Stimulated activated CD8-positive, alpha-beta memory T cell treated with anti-CD3 and anti-CD28 coated beads, Interleukin-15, amount 100 ng/mL, for 24 hours (primary cell): ENCODE data around the gene GPATCH3.
"Not testable (repeated sequence)": the region's sequence is repeated elsewhere in the genome, so short reads cannot be mapped to it uniquely, and the experiment has no call there.

Experiments used
- DNase-seq: peaks from one replicate; pipeline ENCODE4 v3.0.0-alpha.2; 2020; ENCODE audit warnings: low read depth

Gene GPATCH3, protein sequence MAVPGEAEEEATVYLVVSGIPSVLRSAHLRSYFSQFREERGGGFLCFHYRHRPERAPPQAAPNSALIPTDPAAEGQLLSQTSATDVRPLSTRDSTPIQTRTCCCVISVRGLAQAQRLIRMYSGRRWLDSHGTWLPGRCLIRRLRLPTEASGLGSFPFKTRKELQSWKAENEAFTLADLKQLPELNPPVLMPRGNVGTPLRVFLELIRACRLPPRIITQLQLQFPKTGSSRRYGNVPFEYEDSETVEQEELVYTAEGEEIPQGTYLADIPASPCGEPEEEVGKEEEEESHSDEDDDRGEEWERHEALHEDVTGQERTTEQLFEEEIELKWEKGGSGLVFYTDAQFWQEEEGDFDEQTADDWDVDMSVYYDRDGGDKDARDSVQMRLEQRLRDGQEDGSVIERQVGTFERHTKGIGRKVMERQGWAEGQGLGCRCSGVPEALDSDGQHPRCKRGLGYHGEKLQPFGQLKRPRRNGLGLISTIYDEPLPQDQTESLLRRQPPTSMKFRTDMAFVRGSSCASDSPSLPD

DNA sequence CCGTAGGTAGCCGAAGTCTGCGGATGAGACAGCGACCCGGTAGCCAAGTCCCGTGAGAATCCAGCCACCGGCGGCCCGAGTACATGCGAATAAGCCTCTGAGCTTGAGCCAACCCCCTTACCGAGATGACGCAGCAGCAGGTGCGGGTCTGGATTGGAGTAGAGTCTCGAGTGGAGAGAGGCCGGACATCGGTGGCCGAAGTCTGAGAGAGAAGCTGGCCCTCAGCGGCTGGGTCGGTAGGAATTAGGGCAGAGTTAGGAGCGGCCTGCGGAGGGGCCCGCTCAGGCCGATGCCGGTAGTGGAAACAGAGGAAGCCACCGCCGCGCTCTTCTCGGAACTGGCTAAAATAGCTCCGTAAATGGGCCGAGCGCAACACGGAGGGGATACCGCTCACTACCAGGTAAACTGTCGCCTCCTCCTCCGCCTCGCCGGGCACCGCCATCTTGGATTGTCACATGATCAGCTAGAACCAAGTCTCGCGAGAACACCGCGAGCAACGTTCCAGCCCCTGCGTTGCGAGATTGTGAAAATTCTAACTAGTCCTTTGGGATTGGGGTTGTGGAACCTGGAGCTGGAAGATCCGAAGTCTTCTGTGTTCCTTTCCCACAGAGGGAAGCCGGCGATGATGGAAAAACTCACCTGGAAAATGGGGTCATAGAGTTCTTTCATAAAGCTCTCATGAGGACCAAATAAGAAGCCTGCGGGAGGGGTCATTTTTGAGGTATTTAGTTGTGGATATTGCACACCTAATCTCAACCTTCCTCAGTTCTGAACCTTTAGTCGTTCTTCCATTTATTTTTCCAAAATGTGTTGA lies at the start of gene GPATCH3:
Gene GPATCH3 (minus strand): TSS at position 467 of the 814 bp plus-strand sequence. CDS start 25 bp downstream, at position 442.
- DNase-seq = peak; percentile 68

DNA sequence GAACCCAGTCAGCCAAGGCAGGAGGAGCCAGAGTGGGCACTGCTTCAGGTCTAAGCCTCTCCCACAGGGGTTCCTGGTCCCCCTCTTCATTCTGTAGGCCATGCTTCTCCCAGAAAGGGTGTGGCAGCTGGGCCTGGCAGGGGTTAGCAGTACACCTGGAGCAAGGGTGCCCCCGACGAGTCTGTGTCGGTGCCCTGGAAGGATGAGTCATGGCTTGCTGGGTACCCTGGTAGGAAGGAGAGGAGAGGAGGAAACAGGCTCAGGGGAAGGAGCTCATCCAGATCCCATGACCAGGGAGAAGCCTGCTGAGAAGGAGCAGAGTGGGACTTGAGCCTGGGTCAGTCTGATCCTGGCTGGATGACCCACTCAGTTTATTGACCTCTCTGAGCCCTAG lies 49.7 kb upstream of the GPATCH3 start:
- no peak for DNase-seq

DNA sequence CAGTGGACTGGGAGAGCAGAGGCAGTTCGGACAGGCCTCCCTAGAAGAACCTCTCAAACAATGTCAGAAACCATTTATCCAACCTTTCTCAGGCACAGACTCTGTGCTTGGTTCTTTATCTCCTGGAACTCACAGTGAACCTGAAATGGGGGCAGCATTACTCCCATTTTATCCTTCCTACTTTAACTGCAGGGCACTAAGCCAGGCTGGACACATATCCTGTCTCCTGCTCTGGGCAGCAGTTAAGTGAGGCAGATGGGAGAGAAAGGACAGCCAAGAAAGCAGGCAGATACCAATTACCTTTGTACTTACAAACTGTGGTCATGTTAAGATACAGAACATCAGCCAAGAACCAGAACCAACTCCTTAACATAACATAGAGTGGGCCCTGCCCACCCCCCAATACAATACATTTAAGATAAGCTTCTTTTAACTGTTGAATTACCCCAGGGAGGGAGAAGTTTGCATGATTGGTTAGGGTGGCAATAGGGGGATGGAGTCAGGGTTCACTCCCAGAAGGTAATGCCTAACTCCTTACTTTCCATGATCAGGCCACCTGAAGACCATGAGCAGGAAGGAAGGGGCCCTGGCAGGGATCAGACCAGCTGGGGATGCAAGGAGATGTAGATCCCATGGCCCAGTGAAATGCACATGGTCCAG lies 49.1 kb upstream of the GPATCH3 start:
- DNase-seq = no peak

DNA sequence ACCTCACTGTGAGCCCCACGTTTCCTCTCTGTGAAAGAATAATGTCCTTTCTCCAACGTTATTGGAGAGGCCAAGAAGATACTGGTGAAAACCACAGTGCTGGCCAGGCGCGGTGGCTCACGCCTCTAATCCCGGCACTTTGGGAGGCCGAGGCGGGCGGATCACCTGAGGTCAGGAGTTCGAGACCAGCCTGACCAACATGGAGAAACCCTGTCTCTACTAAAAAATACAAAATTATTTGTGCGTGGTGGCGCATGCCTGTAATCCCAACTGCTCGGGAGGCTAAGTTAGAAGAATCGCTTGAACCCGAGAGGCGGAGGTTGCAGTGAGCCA lies 48.4 kb upstream of the GPATCH3 start:
- not testable (repeated sequence) for DNase-seq

DNA sequence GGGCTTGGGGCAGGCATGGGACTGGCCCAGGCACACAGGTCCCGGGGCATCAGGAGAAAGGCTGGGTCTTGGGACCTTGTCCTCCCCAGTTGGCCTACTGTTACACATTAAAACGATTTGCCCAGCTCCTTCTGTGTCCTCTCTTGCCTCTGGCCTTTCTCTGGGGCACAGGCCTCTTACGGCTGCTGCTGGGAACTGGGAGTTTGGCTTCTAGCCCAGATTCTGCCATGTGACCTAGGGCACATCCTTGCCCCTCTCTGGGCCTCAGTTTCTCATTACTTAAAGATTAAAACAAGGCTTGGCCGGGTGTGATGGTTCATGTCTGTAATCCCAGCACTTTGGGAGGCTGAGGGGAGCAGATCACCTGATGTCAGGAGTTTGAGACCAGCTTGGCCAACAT lies 46.0 kb upstream of the GPATCH3 start:
- no peak for DNase-seq

DNA sequence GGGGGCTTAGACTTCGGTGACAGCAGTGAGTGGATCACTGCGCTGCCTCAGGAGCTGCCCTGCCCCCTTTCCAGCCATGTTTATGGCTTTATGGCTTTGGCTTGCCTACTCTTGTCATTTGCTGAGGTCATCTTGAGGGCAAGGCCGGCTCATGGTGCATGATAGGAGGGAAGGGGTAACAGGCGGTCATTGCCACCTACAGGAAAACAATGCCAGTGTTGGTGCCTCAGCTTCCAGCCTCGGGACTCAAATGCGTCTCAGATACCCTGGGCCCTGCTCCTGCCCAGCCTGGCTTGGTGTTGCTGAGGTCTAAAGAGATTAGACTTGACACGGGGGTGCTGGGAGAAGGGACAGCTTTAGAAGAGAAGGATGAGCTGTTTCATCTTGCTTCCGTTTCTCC lies 45.5 kb upstream of the GPATCH3 start:
- DNase-seq = no peak

DNA sequence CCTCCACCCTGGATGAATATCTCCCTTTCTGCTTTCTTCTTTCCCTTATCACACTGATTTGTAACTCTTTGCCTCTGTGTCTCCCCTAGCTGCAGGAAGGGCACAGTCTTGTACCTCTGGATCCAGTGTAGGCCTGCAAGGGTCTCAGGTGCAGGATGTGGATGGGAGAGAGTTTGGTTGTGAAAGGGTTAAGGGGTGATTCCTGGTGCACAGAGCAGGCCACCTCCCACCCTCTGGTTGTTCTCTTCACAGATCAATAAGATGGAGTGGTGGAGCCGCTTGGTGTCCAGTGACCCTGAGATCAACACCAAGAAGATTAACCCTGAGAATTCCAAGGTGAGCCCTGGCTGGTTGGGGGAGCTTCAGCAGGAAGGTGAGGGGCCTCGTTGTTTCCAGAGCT lies 44.9 kb upstream of the GPATCH3 start:
- DNase-seq = no peak

DNA sequence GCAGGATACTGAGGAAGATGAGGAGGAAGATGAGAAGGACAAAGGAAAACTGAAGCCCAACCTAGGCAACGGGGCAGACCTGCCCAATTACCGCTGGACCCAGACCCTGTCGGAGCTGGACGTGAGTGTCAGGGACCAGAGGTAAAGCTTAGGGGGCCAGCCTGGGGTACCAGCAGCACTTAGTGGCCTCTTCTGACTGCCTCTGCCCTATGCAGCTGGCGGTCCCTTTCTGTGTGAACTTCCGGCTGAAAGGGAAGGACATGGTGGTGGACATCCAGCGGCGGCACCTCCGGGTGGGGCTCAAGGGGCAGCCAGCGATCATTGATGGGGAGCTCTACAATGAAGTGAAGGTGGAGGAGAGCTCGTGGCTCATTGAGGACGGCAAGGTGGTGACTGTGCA lies 42.4 kb upstream of the GPATCH3 start:
- DNase-seq = no peak

DNA sequence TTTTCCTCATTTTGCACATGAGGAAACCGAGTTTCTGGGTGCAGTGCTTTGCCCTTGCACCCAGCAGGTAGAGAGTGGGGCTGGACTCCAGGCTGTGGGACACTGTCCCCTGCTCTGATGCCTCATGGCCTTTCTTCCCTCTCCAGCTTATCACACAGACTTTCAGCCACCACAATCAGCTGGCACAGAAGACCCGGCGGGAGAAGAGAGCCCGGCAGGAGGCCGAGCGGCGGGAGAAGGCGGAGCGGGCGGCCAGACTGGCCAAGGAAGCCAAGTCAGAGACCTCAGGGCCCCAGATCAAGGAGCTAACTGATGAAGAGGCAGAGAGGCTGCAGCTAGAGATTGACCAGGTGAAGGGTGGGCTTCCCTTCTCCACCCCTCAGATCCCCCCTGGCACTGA lies 41.0 kb upstream of the GPATCH3 start:
- DNase-seq = no peak

DNA sequence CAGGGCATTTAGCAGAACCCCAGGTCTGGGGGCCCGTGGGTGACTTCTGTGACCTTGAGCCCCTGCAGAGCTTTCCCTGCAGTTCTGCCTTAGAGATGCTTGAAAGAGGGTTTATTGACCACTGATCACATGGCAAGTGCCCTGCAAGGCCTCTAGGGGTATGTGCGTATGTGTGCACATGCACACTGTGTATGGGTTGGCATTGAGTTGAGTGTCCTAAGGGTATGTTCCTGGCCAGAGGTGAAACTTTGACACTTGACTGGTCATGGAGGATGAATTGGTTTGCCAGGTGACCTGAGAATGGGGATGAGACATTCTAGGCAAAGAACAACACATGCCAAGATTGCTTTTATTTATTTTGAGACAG lies 38.4 kb upstream of the GPATCH3 start:
- DNase-seq = no peak

DNA sequence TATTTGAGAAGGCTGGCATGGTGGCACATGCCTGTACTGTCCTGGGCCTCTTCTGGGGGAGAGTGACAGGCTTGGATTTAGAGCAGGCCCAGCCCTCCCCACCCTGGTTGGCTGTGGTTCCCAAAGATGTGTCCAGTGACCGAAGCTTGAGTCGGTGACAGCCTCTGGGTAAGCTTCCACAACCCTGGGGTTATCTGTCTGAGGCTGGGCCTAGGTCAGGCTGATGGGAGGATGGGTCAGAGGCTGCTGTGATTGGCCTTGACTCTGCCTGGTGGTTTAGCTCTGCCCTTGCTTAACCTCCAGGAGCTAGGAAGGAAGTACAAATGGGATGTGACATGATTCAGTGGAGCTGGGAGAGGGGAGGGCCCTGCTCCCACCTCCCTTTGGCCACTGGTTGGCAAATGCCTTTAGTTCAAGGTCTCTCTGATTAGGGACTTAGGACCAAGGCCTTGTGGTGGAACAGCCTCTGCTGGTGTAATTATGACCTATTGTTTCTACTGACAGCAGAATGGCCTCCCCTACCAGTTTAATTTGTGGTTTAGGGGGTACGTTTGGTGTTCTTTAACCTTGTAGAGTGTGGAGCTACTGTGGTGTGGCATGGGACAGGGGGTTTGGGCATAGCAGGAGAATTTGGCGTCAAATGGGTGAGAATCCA lies 37.9 kb upstream of the GPATCH3 start:
- DNase-seq = no peak

DNA sequence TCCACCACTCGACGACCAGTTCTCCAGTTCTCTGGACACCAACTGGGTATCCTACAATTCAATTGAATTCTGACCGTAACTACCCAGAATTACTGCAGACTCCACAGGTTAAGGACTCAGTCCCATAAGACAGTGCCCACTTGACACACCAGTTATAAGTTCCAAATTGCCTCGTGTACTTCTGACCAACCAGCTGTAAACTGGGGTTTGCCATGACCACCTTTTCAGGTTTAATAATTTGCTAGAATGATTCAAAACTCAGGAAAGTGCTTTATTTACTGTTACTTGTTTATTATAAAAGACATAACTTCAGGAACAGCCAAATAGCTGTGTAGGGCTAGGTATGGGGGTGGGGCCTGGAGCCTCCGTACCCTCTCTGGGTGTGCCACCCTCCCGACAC lies 36.6 kb upstream of the GPATCH3 start:
- DNase-seq = no peak

DNA sequence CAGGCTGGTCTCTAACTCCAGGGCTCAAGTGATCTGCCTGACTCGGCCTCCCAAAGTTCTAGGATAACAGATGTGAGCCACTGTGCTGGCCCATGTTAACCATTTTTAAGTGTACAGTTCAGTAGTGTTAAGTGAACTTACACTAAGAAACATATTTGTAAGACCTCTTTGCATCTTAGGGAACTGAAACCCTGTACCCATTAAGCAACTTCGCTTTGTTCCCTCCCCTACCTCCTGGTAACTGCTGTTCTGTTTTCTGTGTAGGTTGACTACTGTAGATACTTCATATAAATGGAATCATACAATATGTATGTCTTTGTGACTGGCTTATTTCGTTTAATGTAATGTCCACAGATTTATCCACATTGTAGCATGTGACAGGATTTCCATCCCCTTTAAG lies 32.3 kb upstream of the GPATCH3 start:
- no peak for DNase-seq

DNA sequence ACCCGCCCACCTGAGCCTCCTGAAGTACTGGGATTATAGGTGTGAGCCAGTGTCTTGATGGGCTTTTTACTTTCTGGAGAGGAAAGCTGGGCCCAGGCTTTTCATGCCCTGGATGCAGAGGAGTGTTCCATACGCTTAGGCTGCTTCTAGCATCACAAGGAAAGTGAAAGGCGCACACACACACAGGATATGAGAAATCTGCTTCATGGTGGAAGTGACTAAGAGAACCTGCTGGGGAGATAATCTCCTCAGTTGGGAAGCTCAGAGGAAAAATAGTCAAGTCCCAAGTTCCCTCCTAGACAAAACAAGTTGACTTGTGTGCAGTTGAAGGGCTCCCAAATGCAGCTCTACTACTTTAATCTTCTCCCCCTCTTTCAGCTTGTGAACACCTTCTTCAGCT lies 23.4 kb upstream of the GPATCH3 start:
- no peak for DNase-seq

DNA sequence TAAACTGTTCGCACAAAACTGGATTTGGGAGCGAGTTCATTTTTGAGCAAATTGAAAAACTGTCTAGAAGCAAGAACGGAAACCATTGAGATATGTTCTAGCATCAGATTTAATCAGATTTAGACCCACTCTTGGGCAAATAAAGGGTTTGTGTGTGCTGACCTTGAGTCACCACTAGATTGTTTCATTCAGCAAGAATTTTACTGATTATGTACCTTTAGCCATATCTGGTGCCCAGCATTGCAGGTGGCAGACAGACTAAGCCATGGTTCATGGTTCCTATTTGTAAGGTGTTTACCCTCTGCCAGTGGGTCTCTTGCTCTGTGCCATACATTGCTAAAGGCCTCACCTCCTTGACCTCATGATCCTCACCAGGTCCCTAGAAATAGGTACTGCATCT lies 22.6 kb upstream of the GPATCH3 start:
- DNase-seq = no peak

DNA sequence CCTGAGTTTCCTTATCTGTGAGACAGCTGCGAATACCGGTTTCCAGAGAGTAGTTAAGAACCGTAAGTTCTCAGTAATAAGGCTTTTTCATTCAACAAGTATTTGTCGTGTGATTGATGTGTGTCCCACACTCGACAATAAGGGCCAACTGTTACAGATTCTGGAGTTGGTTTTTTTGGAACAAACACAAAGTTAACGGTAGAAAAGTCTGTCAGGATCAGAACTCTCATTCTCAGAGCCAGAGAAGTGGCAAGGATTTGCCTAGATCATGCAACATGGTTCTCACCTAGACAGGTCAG lies 22.1 kb upstream of the GPATCH3 start:
- no peak for DNase-seq

DNA sequence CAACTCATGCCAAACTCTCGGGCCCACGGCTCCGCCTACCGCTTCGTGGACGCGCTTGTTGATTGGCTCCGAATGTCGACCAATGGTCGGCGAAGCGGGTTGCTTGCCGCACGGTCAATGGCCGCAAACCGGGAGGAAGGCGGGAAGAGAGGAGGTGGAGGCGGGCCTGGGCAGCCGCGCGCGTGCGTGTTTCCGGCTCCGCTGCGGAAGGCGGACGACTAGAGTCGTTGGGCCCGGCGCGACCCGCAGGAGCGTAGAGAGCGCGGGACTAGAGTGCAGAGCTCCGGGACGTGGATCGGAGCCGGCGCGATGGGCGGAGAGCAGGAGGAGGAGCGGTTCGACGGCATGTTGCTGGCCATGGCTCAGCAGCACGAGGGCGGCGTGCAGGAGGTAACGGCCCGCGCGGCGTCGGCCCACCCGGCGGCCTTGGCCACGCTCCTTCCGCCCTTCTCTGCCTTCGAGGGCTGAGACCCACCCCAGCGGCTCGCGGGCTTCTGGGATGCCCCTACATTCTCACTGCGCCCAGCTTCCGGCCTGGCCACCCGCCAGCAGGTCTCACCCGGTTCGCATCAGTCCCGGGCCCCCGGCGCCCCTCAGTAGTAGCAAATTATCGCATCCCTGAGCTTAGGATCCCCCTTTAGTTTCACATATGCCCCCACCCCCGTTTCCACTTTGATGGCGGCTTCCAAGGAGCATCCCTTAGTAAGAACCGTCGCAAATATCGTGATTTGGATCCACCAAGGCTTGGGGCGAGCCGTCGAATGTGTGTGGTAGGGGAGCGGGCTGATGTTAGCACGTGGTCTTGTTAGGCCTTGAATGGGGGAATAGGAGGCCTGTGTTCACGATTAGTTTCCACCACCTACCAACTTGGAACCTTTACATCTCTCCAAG lies 21.5 kb upstream of the GPATCH3 start, which contains the start of gene NUDC:
Gene NUDC (plus strand): TSS at position 204 of the 891 bp plus-strand sequence. CDS start 106 bp downstream, at position 310.
- DNase-seq = peak; percentile 85

DNA sequence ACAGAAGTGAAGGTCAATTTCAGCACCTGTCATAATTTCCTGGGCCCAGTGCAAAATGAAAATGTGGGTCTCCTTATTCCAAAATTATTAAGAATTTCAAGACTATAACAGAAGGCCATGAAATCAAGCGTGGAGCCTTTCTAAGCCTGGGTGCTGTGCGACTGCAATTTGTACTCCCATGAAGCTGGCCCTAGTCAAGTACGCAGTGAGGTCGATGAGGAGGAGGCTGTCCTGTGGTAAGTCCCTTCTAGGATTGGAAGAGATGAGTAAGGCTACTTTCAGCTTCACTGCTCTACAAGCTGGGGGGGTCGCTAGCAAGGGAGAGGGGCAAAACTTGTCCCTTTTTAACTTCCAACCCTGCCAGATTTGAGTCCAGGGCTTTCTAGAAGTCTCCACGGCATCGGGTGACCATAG lies 20.9 kb upstream of the GPATCH3 start:
- no peak for DNase-seq

DNA sequence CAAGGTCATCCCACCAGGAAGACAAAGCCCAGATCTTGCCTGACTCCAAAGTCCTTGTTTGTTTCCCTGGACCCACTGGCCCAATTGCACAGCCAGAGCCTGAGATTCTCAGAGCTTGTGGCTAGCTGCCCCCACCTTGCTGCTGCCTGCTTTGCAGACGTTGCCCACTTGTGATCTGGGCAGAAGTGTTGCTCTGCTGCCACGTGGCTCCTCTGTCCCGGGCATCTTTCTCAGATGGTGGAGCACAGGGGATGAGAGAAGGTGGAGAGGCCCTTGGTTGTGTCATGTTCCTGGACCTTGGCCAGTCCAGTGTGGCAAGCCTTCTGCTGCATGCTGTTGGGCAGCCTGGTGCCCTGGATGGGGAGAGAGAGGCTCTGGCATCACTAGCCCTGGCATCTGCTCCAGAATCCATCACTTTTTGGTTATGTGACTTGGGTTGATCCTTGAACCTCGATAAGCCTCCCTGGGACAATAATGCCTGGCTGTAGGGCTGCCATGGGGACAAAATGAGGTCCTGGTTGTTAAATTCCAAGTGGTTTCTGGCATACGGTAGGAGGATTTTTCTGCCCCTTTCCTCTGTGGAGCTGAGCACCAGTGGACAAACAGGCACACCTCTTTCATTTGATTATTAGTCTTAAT lies 15.1 kb upstream of the GPATCH3 start:
- DNase-seq = no peak

DNA sequence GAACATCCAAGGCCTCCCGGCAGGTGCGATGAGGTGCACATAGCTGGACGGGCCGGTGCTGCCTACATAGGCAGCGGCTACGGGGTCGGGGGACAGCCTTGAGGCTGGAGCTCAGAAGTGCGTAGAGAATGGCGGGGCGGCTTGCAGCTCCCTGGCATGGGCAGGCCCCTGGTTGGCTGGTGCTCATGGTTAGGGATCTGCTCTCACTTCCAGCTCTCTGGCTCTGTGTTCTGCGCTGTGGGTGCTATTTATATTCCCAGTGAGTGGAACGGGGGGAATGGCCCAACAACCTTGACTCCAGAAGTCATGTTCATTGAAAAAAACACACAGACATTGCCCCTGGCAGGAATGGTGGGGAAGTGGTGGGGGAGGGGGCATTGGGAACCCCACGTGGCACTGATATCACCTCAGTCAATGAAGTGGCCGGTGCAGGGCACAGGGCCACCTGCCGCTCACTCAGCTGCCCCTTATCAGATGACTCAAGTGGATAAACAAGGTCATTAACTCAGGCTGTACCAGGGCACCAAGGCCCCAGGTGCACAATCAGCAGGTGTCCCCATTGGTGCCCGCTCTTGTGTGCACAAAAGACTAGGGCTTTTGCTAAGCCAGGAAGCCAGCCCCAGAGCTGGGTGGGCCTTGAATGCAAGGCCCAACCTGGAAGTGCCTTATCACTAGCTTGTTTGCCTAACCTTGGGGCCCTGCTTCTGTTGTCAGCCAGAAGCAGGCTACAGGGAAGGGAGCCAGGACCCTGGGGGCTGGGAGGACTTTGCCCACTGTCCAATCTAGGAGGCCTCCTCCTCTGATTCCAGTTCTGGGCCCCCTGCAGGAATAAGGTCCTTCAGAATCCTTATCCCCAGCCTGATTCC lies 13.7 kb upstream of the GPATCH3 start, which contains the start of gene NR0B2:
Gene NR0B2 (minus strand): TSS at position 222 of the 866 bp plus-strand sequence. CDS start 35 bp downstream, at position 187.
- no peak for DNase-seq
